Measurements from ENCODE around the gene POLR2M.

The POLR2M gene

GRCh38 chr15:57741089-57741488, 34.6 kb downstream of the POLR2M start:
- peak; percentile 94 for FAIRE-seq

GRCh38 chr15:57743424-57743823, 36.9 kb downstream of the POLR2M start:
- no peak for FAIRE-seq

- FAIRE-seq: no peak
These were observed 40.3 kb downstream of the POLR2M start for GRCh38 chr15:57746786-57747185.

GRCh38 chr15:57747206-57747896, 40.8 kb downstream of the POLR2M start:
- no peak for FAIRE-seq

- FAIRE-seq: peak; percentile 91
These were observed 44.8 kb downstream of the POLR2M start for GRCh38 chr15:57751177-57751800.

- FAIRE-seq: peak; percentile 93
These were observed 45.9 kb downstream of the POLR2M start for GRCh38 chr15:57752436-57752835.

- FAIRE-seq: no peak
These were observed 46.3 kb downstream of the POLR2M start for GRCh38 chr15:57752840-57753239.

- FAIRE-seq: no peak
These were observed 50.0 kb downstream of the POLR2M start for GRCh38 chr15:57756466-57756865.

GRCh38 chr15:57758560-57758959, 52.0 kb downstream of the POLR2M start:
- FAIRE-seq: no peak

GRCh38 chr15:57761562-57761961, 55.0 kb downstream of the POLR2M start:
- no peak for FAIRE-seq

- no peak for FAIRE-seq
These were observed 55.8 kb downstream of the POLR2M start for GRCh38 chr15:57762302-57762701.

- no peak for FAIRE-seq
These were observed 56.9 kb downstream of the POLR2M start for GRCh38 chr15:57763176-57763964.

All from endometrium (tissue), 2 donors.